Measurements from ENCODE around the gene CGNL1. TPM values are rescaled to one million over a fixed set of nuclear protein-coding genes. Genes with fewer than 3 reads are reported as not detected.

Gene CGNL1
- total RNA-seq, 1 donor from 2014 or later = 31.9 TPM

- no peak overlapping the region for H3K4me3 ChIP-seq
- no peaks in the 10 kb centered on the region for H3K27me3 ChIP-seq (ENCODE audit: low read depth)
- intact Hi-C loops (cut with micrococcal nuclease) = no loop called here
- peaks cover 19% of the 10 kb centered on the region for H3K4me1 ChIP-seq
- H3K9me3 ChIP-seq (replicated peaks) = no peaks in the 10 kb centered on the region
- DNase-seq = no peak
- H3K27ac ChIP-seq (replicated peaks) = no peak overlapping the region
- no peaks in the 10 kb centered on the region for H3K36me3 ChIP-seq
- TF ChIP-seq CTCF (IDR thresholded peaks at IDR 0.05; ENCODE audit: borderline replicate concordance) = no peak
Measured at GRCh38 chr15:57389991-57390390, 13.7 kb downstream of the CGNL1 start.

DNA sequence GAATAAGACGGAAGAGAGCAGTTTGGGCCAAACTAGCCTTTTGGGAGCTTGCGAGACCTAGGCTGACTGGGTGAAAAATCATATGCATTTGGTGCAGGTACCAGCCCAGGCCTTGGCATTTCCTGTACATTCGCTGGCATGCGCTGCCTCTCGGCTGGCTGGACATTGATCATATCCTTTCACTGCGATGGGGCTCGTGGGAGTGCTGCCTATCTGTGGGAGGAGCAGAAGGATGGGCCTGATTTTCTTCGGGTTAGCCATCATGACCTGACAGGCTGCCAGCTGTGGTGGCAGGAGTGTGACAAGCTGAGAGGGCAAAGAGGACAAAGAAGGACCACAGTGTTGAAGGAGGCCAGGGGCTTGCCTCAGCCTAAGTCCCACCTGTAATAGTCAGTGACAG, 14.3 kb downstream of the CGNL1 start:
- TF ChIP-seq CTCF (IDR thresholded peaks at IDR 0.05; ENCODE audit: borderline replicate concordance) = no peak
- intact Hi-C loops (cut with micrococcal nuclease) = no loop called here
- no peak for DNase-seq

DNA sequence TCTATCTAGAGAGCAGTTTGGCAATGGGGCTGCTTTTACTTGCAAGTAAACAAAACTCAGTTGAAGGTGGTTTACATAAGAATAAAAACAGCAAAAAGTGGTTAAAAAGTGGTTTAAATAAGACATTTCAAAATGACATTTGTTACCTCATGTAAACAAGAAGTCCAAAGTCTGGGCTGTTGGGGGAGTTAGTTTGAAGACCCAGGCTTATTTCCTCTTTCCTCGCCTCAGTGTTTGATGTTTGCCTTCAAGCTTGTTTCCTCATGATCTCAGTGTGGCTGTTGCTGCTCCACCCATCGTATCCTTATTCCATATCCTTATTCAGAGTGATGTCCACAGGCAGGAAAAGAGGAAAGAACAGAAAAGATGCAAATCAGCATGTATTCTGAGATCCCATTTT, 15.2 kb downstream of the CGNL1 start:
- H3K4me3 ChIP-seq = no peak overlapping the region
- no peaks in the 10 kb centered on the region for H3K9me3 ChIP-seq (replicated peaks)
- no peak for TF ChIP-seq CTCF (IDR thresholded peaks at IDR 0.05; ENCODE audit: borderline replicate concordance)
- peaks cover 12% of the 10 kb centered on the region for H3K4me1 ChIP-seq
- no peaks in the 10 kb centered on the region for H3K36me3 ChIP-seq
- intact Hi-C loops (cut with micrococcal nuclease) = no loop called here
- H3K27me3 ChIP-seq (ENCODE audit: low read depth) = no peaks in the 10 kb centered on the region
- DNase-seq = no peak
- no peak overlapping the region for H3K27ac ChIP-seq (replicated peaks)

More for the DNA sequence above, 14.3 kb downstream of the CGNL1 start:
- no peaks in the 10 kb centered on the region for H3K9me3 ChIP-seq (replicated peaks)
- H3K4me3 ChIP-seq = no peak overlapping the region
- H3K27ac ChIP-seq (replicated peaks) = no peak overlapping the region
- H3K36me3 ChIP-seq = no peaks in the 10 kb centered on the region
- peaks cover 13% of the 10 kb centered on the region for H3K4me1 ChIP-seq
- no peaks in the 10 kb centered on the region for H3K27me3 ChIP-seq (ENCODE audit: low read depth)

GRCh38 chr15:57393061-57393460, 16.8 kb downstream of the CGNL1 start:
- no peaks in the 10 kb centered on the region for H3K9me3 ChIP-seq (replicated peaks)
- intact Hi-C loops (cut with micrococcal nuclease) = no loop called here
- H3K27ac ChIP-seq (replicated peaks) = no peak overlapping the region
- H3K4me1 ChIP-seq = peaks cover 12% of the 10 kb centered on the region
- DNase-seq = no peak
- H3K36me3 ChIP-seq = no peaks in the 10 kb centered on the region
- no peak overlapping the region for H3K4me3 ChIP-seq
- TF ChIP-seq CTCF (IDR thresholded peaks at IDR 0.05; ENCODE audit: borderline replicate concordance) = no peak
- H3K27me3 ChIP-seq (ENCODE audit: low read depth) = no peaks in the 10 kb centered on the region

DNA sequence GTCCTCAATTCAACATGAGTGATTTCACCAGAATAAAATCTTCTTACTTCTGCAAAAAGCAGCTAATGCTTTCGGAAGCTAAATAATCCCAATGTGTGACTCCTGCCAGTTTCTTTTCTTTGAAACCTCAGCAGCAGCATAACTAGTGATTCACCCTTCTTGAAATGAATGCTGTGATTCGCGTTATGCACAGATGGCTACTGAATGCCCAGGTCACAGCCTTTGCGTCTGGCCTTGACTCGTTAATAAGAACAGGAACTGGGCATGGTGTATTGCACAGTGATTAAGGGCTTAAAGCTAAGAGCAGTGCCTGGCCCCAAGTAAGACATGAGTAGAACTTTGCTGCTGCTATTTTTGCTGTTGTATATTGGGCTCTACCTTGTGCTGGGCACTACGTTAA, 19.0 kb downstream of the CGNL1 start:
- no peaks in the 10 kb centered on the region for H3K36me3 ChIP-seq
- peaks cover 7% of the 10 kb centered on the region for H3K4me1 ChIP-seq
- H3K4me3 ChIP-seq = no peak overlapping the region
- H3K9me3 ChIP-seq (replicated peaks) = no peaks in the 10 kb centered on the region
- DNase-seq = no peak
- no peak overlapping the region for H3K27ac ChIP-seq (replicated peaks)
- no peak for TF ChIP-seq CTCF (IDR thresholded peaks at IDR 0.05; ENCODE audit: borderline replicate concordance)
- no peaks in the 10 kb centered on the region for H3K27me3 ChIP-seq (ENCODE audit: low read depth)
- intact Hi-C loops (cut with micrococcal nuclease) = no loop called here

DNA sequence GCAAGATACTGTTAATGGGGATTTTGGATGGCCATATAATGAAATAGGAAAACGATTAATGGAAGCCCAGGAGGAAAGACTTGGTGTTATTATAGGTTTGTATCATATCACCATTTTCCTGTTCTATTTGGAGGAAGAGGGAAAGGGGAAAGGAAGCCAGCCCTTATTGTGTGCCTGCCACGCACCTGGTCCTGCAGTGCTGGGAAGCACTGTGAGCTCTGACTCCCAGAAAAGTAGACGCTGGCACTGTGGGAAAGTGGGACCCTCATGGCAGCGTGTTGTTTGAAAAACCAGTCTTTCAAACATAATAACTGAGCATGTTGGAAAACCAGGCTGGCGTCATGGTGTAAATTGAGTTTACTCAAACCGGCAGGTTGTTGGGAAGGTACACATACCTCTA, 22.0 kb downstream of the CGNL1 start:
- Histone ChIP-seq H3K27ac (replicated peaks) (no peak overlapping the region), H3K36me3 (no peaks in the 10 kb centered on the region), H3K4me3 (no peak overlapping the region), H3K4me1 (no peaks in the 10 kb centered on the region), H3K9me3 (replicated peaks) (no peaks in the 10 kb centered on the region), H3K27me3 (ENCODE audit: low read depth) (no peaks in the 10 kb centered on the region)
- TF ChIP-seq CTCF (IDR thresholded peaks at IDR 0.05; ENCODE audit: borderline replicate concordance) = no peak
- intact Hi-C loops (cut with micrococcal nuclease) = no loop called here
- DNase-seq = no peak
